SH-SY5Y (cell line): ENCODE data around the gene CD48.

Source experiments
- GATA2 ChIP-seq: IDR thresholded peaks from 2 replicates; pipeline ENCODE4 v1.6.1; 2011; ENCODE audit warnings: mild to moderate bottlenecking, low read depth, low read length
- GATA3 ChIP-seq: IDR thresholded peaks from 2 replicates; pipeline ENCODE4 v1.6.1; 2011; ENCODE audit warnings: low read depth, mild to moderate bottlenecking, low read length, moderate library complexity

GRCh38 chr1:160634543-160635491 lies 76.8 kb downstream of the CD48 start:
- TF ChIP-seq GATA2, result no peak
- TF ChIP-seq GATA3, result no peak
